Neural progenitor cell (in vitro differentiated cells): ENCODE data around the gene SPAG16. TPM values are rescaled to one million over a fixed set of nuclear protein-coding genes. Genes with fewer than 3 reads are reported as not detected.

Source experiments
- DNase-seq: peaks from one replicate; pipeline ENCODE4 v3.0.0-alpha.2; 2016; ENCODE audit warnings: low spot score
- H2AFZ ChIP-seq: fragments of 200-600 bp; sonication (generic); replicated peaks from 2 replicates; pipeline ENCODE4 v1.6.1; 2016; ENCODE audit warnings: antibody characterized with exemption
- H3F3A ChIP-seq: fragments of 200-600 bp; sonication (generic); 2 replicates; pipeline ENCODE4 v1.6.1; 2016; ENCODE audit warnings: antibody characterized with exemption, low read depth
- H3K27ac ChIP-seq: fragments of 200-600 bp; sonication (generic); 2 replicates; pipeline ENCODE4 v1.5.1; 2016; ENCODE audit warnings: mild to moderate bottlenecking
- H3K27me3 ChIP-seq: fragments of 200-600 bp; sonication (generic); 2 replicates; pipeline ENCODE4 v1.6.1; 2016; ENCODE audit warnings: mild to moderate bottlenecking, moderate library complexity
- H3K36me3 ChIP-seq: fragments of 200-600 bp; sonication (generic); 2 replicates; pipeline ENCODE4 v1.5.1; 2016
- H3K4me1 ChIP-seq: fragments of 200-600 bp; sonication (generic); 2 replicates; pipeline ENCODE4 v1.6.1; 2016; ENCODE audit warnings: mixed run types
- H3K4me2 ChIP-seq: fragments of 200-600 bp; sonication (generic); 2 replicates; pipeline ENCODE4 v1.6.1; 2016
- H3K4me3 ChIP-seq: fragments of 200-600 bp; sonication (generic); 2 replicates; pipeline ENCODE4 v1.5.1; 2016
- H3K79me2 ChIP-seq: fragments of 200-600 bp; sonication (generic); 2 replicates; pipeline ENCODE4 v1.6.1; 2016; ENCODE audit warnings: low read depth
- H3K9ac ChIP-seq: fragments of 200-600 bp; sonication (generic); 2 replicates; pipeline ENCODE4 v1.6.1; 2016
- H3K9me3 ChIP-seq: fragments of 200-600 bp; sonication (generic); 2 replicates; pipeline ENCODE4 v1.5.1; 2016; ENCODE audit warnings: low read depth
- H4K20me1 ChIP-seq: fragments of 200-600 bp; sonication (generic); 2 replicates; pipeline ENCODE4 v1.6.1; 2016; ENCODE audit warnings: low read depth
- H3K27ac Mint-ChIP-seq: 3 replicates; pipeline ENCODE4 v1.8.0; 2021; ENCODE audit warnings: mixed read lengths
- H3K27me3 Mint-ChIP-seq: 2 replicates; pipeline ENCODE4 v1.8.0; 2022; ENCODE audit warnings: low read depth, mild to moderate bottlenecking, inconsistent platforms, moderate library complexity, mixed read lengths; ENCODE audit not compliant: insufficient read depth
- H3K36me3 Mint-ChIP-seq: 3 replicates; pipeline ENCODE4 v1.8.0; 2021; ENCODE audit warnings: mixed read lengths
- H3K4me1 Mint-ChIP-seq: 3 replicates; pipeline ENCODE4 v1.8.0; 2021; ENCODE audit warnings: mixed read lengths
- H3K4me3 Mint-ChIP-seq: 3 replicates; pipeline ENCODE4 v1.8.0; 2021; ENCODE audit warnings: mild to moderate bottlenecking, moderate library complexity, mixed read lengths
- H3K9me3 Mint-ChIP-seq: 3 replicates; pipeline ENCODE4 v1.8.0; 2020; ENCODE audit warnings: mixed read lengths
- EZH2 ChIP-seq: fragments of 200-600 bp; sonication (generic); IDR thresholded peaks from 2 replicates; pipeline ENCODE4 v1.6.1; 2017; ENCODE audit warnings: antibody characterized with exemption, mild to moderate bottlenecking, moderate library complexity
- EZH2phosphoT487 ChIP-seq: fragments of 200-600 bp; sonication (generic); IDR thresholded peaks from 2 replicates; pipeline ENCODE4 v1.6.1; 2017; ENCODE audit warnings: antibody characterized with exemption
- total RNA-seq: library from RNA; depleted of rRNA; stranded (reverse); fragments of >200 nt; gene quantifications from 2 replicates; pipeline ENCODE4 v1.2.3, GENCODE V29; 2015; ENCODE audit warnings: low replicate concordance
- TF ChIP-seq, protein P1 (sequence below): fragments of 200-600 bp; sonication (generic); IDR thresholded peaks from 2 replicates; pipeline ENCODE4 v1.5.1; 2017; ENCODE audit warnings: antibody characterized with exemption, mild to moderate bottlenecking

Gene SPAG16
- total RNA-seq, 1 donor from 2014 or later: 70.3 TPM

- H3K36me3 ChIP-seq: no peaks in the 10 kb centered on the region
- H3K4me3 Mint-ChIP-seq: no peak overlapping the region
- no peak overlapping the region for H3K9ac ChIP-seq
- no peaks in the 10 kb centered on the region for H3K9me3 ChIP-seq
- H3K4me3 ChIP-seq: no peak overlapping the region
- H3K9me3 Mint-ChIP-seq: no peaks in the 10 kb centered on the region
- no peak overlapping the region for H3K27ac ChIP-seq
- no peaks in the 10 kb centered on the region for H3F3A ChIP-seq
- H3K4me1 ChIP-seq: no peaks in the 10 kb centered on the region
- no peaks in the 10 kb centered on the region for H3K27me3 ChIP-seq
- H3K27ac Mint-ChIP-seq: no peak overlapping the region
- TF ChIP-seq EZH2: no peak
- no peaks in the 10 kb centered on the region for H3K36me3 Mint-ChIP-seq
- no peaks in the 10 kb centered on the region for H4K20me1 ChIP-seq
- H2AFZ ChIP-seq: no peak overlapping the region
- no peaks in the 10 kb centered on the region for H3K27me3 Mint-ChIP-seq
- no peak overlapping the region for H3K4me2 ChIP-seq
- H3K4me1 Mint-ChIP-seq: peaks cover 3% of the 10 kb centered on the region
- DNase-seq: no peak
- no peaks in the 10 kb centered on the region for H3K79me2 ChIP-seq
These were observed 274.8 kb downstream of the SPAG16 start for GRCh38 chr2:213559053-213559452.

GRCh38 chr2:213561759-213562158 lies 277.5 kb downstream of the SPAG16 start:
- no peak overlapping the region for H3K27ac Mint-ChIP-seq
- Histone ChIP-seq H3K4me2 (no peak overlapping the region), H3K79me2 (no peaks in the 10 kb centered on the region), H3F3A (no peaks in the 10 kb centered on the region), H3K9ac (no peak overlapping the region), H3K9me3 (no peaks in the 10 kb centered on the region), H3K36me3 (no peaks in the 10 kb centered on the region), H3K4me1 (no peaks in the 10 kb centered on the region), H2AFZ (no peak overlapping the region), H3K27me3 (no peaks in the 10 kb centered on the region), H3K27ac (no peak overlapping the region), H3K4me3 (no peak overlapping the region), H4K20me1 (no peaks in the 10 kb centered on the region)
- no peaks in the 10 kb centered on the region for H3K27me3 Mint-ChIP-seq
- TF ChIP-seq, protein P1, sequence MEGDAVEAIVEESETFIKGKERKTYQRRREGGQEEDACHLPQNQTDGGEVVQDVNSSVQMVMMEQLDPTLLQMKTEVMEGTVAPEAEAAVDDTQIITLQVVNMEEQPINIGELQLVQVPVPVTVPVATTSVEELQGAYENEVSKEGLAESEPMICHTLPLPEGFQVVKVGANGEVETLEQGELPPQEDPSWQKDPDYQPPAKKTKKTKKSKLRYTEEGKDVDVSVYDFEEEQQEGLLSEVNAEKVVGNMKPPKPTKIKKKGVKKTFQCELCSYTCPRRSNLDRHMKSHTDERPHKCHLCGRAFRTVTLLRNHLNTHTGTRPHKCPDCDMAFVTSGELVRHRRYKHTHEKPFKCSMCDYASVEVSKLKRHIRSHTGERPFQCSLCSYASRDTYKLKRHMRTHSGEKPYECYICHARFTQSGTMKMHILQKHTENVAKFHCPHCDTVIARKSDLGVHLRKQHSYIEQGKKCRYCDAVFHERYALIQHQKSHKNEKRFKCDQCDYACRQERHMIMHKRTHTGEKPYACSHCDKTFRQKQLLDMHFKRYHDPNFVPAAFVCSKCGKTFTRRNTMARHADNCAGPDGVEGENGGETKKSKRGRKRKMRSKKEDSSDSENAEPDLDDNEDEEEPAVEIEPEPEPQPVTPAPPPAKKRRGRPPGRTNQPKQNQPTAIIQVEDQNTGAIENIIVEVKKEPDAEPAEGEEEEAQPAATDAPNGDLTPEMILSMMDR: no peak
- TF ChIP-seq EZH2phosphoT487 (no peak), EZH2 (no peak)
- no peak for DNase-seq
- no peak overlapping the region for H3K4me3 Mint-ChIP-seq
- no peaks in the 10 kb centered on the region for H3K4me1 Mint-ChIP-seq
- H3K9me3 Mint-ChIP-seq: no peaks in the 10 kb centered on the region
- no peaks in the 10 kb centered on the region for H3K36me3 Mint-ChIP-seq

GRCh38 chr2:213562539-213563180 lies 278.4 kb downstream of the SPAG16 start:
- Mint-ChIP-seq H3K4me3 (no peak overlapping the region), H3K27ac (no peak overlapping the region), H3K36me3 (no peaks in the 10 kb centered on the region), H3K4me1 (no peaks in the 10 kb centered on the region), H3K9me3 (no peaks in the 10 kb centered on the region), H3K27me3 (no peaks in the 10 kb centered on the region)
- Histone ChIP-seq H3K9ac (no peak overlapping the region), H3K27me3 (no peaks in the 10 kb centered on the region), H3K4me3 (no peak overlapping the region), H3K27ac (no peak overlapping the region), H3K9me3 (no peaks in the 10 kb centered on the region), H3K36me3 (no peaks in the 10 kb centered on the region), H3K79me2 (no peaks in the 10 kb centered on the region), H2AFZ (no peak overlapping the region), H3K4me2 (no peak overlapping the region), H4K20me1 (no peaks in the 10 kb centered on the region), H3K4me1 (no peaks in the 10 kb centered on the region), H3F3A (no peaks in the 10 kb centered on the region)
- DNase-seq: no peak
- TF ChIP-seq EZH2phosphoT487 (no peak), EZH2 (no peak)
- TF ChIP-seq, protein P1: no peak

DNA sequence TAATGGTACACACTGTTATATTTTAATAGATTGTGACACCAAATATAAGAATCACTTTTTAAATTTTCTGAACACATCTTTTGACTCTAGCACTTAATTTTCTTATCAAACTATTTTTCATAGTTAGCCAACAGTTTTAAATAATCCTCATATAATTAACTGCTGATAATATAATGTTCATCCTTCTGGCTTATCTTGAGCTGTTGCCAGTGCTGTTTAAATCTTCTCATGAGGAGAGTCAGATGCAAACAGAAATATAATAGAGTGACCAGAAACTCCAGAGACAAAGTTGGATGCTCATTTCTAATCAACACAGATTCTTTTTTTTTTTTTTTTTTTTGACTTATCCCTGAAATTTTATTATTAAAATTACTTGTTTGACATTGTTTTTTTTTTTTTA lies 282.6 kb downstream of the SPAG16 start:
- Mint-ChIP-seq H3K4me1 (no peaks in the 10 kb centered on the region), H3K4me3 (no peak overlapping the region)
- no peaks in the 10 kb centered on the region for H3K4me1 ChIP-seq

More for the DNA sequence above, 282.6 kb downstream of the SPAG16 start:
- Histone ChIP-seq H3K9ac (no peak overlapping the region), H4K20me1 (no peaks in the 10 kb centered on the region), H2AFZ (no peak overlapping the region), H3K27me3 (no peaks in the 10 kb centered on the region), H3F3A (no peaks in the 10 kb centered on the region), H3K9me3 (no peaks in the 10 kb centered on the region), H3K4me2 (no peak overlapping the region), H3K36me3 (no peaks in the 10 kb centered on the region), H3K27ac (no peak overlapping the region), H3K4me3 (no peak overlapping the region), H3K79me2 (no peaks in the 10 kb centered on the region)
- TF ChIP-seq EZH2phosphoT487: no peak
- TF ChIP-seq EZH2: no peak
- TF ChIP-seq, protein P1: no peak
- Mint-ChIP-seq H3K36me3 (no peaks in the 10 kb centered on the region), H3K27ac (no peak overlapping the region), H3K9me3 (no peaks in the 10 kb centered on the region), H3K27me3 (no peaks in the 10 kb centered on the region)
- DNase-seq: no peak
